A549 (cell line): ENCODE results near the gene CDC5L. TPM values are rescaled to one million over a fixed set of nuclear protein-coding genes. Genes with fewer than 3 reads are reported as not detected.

Source experiments
- ATAC-seq, 2 experiments: fragments of 200-7000 bp in 1 of 2; fragments of >200 bp in 1 of 2; cut with Nextera tagmentation in 1 of 2; cut with Tn5 transposase in 1 of 2; 3 replicates each; pipeline versions ENCODE4 v1.8.0 to v1.9.1; 2018 to 2020; ENCODE audit warnings: mild to moderate bottlenecking in 1 of 2, moderate library complexity in 1 of 2
- CTCF ChIA-PET: fragments of 300-600 bp; sonication (Branson Sonifier 250); formaldehyde crosslinking; extraction: SDS; loops from one replicate; lab custom pipeline; 2021; ENCODE audit warnings: antibody characterized with exemption, inconsistent platforms; lab: Yijun Ruan, JAX
- POLR2A ChIA-PET: fragments of 350-600 bp; formaldehyde crosslinking; extraction: SDS; loops from one replicate; lab custom pipeline; 2021; ENCODE audit warnings: antibody characterized with exemption, inconsistent platforms; lab: Yijun Ruan, JAX
- DNase-seq, 2 experiments: peaks; one replicate each; pipeline versions ENCODE4 v3.0.0 to v3.0.0-alpha.2; 2011 to 2016; ENCODE audit warnings: low read depth in 1 of 2, low spot score in 1 of 2
- FAIRE-seq: peaks from 2 replicates; lab custom pipeline; 2011; peaks lifted over from hg19 to GRCh38; lab: Jason Lieb, UNC
- H3K27ac ChIP-seq, 2 experiments: fragments of >200 bp; sonication (Bioruptor Twin); formaldehyde crosslinking; 3 replicates each; pipeline ENCODE4 v1.5.1; 2016 to 2017
- H3K4me1 ChIP-seq: fragments of >200 bp; sonication (Bioruptor Twin); formaldehyde crosslinking; 3 replicates; pipeline ENCODE4 v1.6.1; 2016
- H3K4me2 ChIP-seq: fragments of >200 bp; sonication (Bioruptor Twin); formaldehyde crosslinking; 3 replicates; pipeline ENCODE4 v1.6.1; 2016
- H3K4me3 ChIP-seq: fragments of >200 bp; sonication (Bioruptor Twin); formaldehyde crosslinking; 3 replicates; pipeline ENCODE4 v1.5.1; 2016
- H3K9me3 ChIP-seq: fragments of >200 bp; sonication (Bioruptor Twin); formaldehyde crosslinking; 3 replicates; pipeline ENCODE4 v1.6.1; 2016
- BHLHE40 ChIP-seq: IDR thresholded peaks from 2 replicates; pipeline ENCODE4 v1.6.1; 2012; ENCODE audit warnings: low read depth, low read length, inconsistent platforms
- CBX8 ChIP-seq: fragments of 200-600 bp; sonication (generic); IDR thresholded peaks from 2 replicates; pipeline ENCODE4 v1.6.1; 2016
- CHD2 ChIP-seq: fragments of 150-350 bp; IDR thresholded peaks from 2 replicates; pipeline ENCODE4 v1.6.1; 2014; ENCODE audit warnings: low read length; ENCODE audit not compliant: partially characterized antibody
- E2F6 ChIP-seq: IDR thresholded peaks from 2 replicates; pipeline ENCODE4 v1.6.1; 2012; ENCODE audit warnings: low read depth, borderline replicate concordance
- EHF ChIP-seq: fragments of 250-450 bp; sonication (Bioruptor Pico); IDR thresholded peaks from 2 replicates; pipeline ENCODE4 v1.5.0; 2020; ENCODE audit warnings: mild to moderate bottlenecking
- EHMT2 ChIP-seq: fragments of 200-600 bp; sonication (generic); IDR thresholded peaks from 2 replicates; pipeline ENCODE4 v1.6.1; 2016; ENCODE audit warnings: antibody characterized with exemption, low read depth, mild to moderate bottlenecking, moderate library complexity
- ESRRA ChIP-seq: fragments of 150-350 bp; IDR thresholded peaks from 2 replicates; pipeline ENCODE4 v1.6.1; 2014; ENCODE audit warnings: mild to moderate bottlenecking, low read length, borderline replicate concordance
- FOSL2 ChIP-seq, 2 experiments: fragments of 450-650 bp in 1 of 2; fragments of >200 bp in 1 of 2; sonication (Bioruptor Twin) in 1 of 2; formaldehyde crosslinking; IDR thresholded peaks; 2 replicates each; pipeline versions ENCODE4 v1.5.0 to v1.6.1; 2016 to 2020; ENCODE audit warnings: mild to moderate bottlenecking in 1 of 2, moderate library complexity in 1 of 2
- FOXS1 ChIP-seq: fragments of 250-450 bp; sonication (Bioruptor Pico); IDR thresholded peaks from 2 replicates; pipeline ENCODE4 v1.5.0; 2020; ENCODE audit warnings: mild to moderate bottlenecking, moderate library complexity
- GATA3 ChIP-seq: IDR thresholded peaks from 2 replicates; pipeline ENCODE4 v1.6.1; 2012; ENCODE audit warnings: borderline replicate concordance
- HES2 ChIP-seq: fragments of >200 bp; sonication (Bioruptor Twin); formaldehyde crosslinking; IDR thresholded peaks from 2 replicates; pipeline ENCODE4 v1.6.1; 2016
- HMGXB4 ChIP-seq: fragments of 250-450 bp; sonication (Bioruptor Pico); IDR thresholded peaks from 2 replicates; pipeline ENCODE4 v1.5.0; 2021; ENCODE audit warnings: mild to moderate bottlenecking, moderate library complexity, borderline replicate concordance
- HOXA7 ChIP-seq: fragments of 250-450 bp; sonication (Bioruptor Pico); IDR thresholded peaks from 2 replicates; pipeline ENCODE4 v1.5.0; 2020; ENCODE audit warnings: mild to moderate bottlenecking, moderate library complexity
- HOXB13 ChIP-seq: fragments of 250-450 bp; sonication (Bioruptor Pico); IDR thresholded peaks from 2 replicates; pipeline ENCODE4 v1.5.0; 2020; ENCODE audit warnings: low read depth, mild to moderate bottlenecking, moderate library complexity
- MAFK ChIP-seq: fragments of 450-650 bp; IDR thresholded peaks from 2 replicates; pipeline ENCODE4 v1.6.1; 2014; ENCODE audit not compliant: partially characterized antibody
- NFE2L2 ChIP-seq: fragments of 150-350 bp; conservative IDR thresholded peaks from 2 replicates; pipeline ENCODE4 v1.6.1; 2014; ENCODE audit warnings: low read length
- NR3C1 ChIP-seq: fragments of >200 bp; sonication (Bioruptor Twin); formaldehyde crosslinking; IDR thresholded peaks from 3 replicates; pipeline ENCODE4 v1.6.1; 2017
- PHF8 ChIP-seq: fragments of 200-600 bp; sonication (generic); IDR thresholded peaks from 2 replicates; pipeline ENCODE4 v1.6.1; 2016; ENCODE audit warnings: low read depth, mild to moderate bottlenecking, antibody characterized with exemption, moderate library complexity, borderline replicate concordance
- POLR2AphosphoS2 ChIP-seq: conservative IDR thresholded peaks from 2 replicates; pipeline ENCODE4 v1.6.1; 2012; ENCODE audit warnings: low read length, improper control_type of control experiment, inconsistent platforms
- RFX5 ChIP-seq: fragments of 450-650 bp; IDR thresholded peaks from 2 replicates; pipeline ENCODE4 v1.7.1; 2014; ENCODE audit warnings: antibody characterized with exemption, mild to moderate bottlenecking, moderate library complexity
- SMC3 ChIP-seq: fragments of >200 bp; sonication (Bioruptor Twin); formaldehyde crosslinking; IDR thresholded peaks from 3 replicates; pipeline ENCODE4 v1.6.1; 2018; ENCODE audit warnings: inconsistent platforms
- SREBF2 ChIP-seq: fragments of 450-650 bp; IDR thresholded peaks from 2 replicates; pipeline ENCODE4 v1.6.1; 2014; ENCODE audit warnings: mild to moderate bottlenecking, moderate library complexity
- ZNF302 ChIP-seq: fragments of 250-450 bp; sonication (Bioruptor Pico); IDR thresholded peaks from 2 replicates; pipeline ENCODE4 v1.9.0; 2021; ENCODE audit warnings: inconsistent platforms, mild to moderate bottlenecking, moderate library complexity
- WGBS: methylation state at CpG from one replicate; pipeline ENCODE4 v1.1.6; 2017; ENCODE audit errors: missing lambda C conversion rate; 5-methylcytosine and 5-hydroxymethylcytosine counted together
- polyA plus RNA-seq, 4 experiments: library from polyadenylated mRNA; depleted of rRNA in 3 of 4; stranded (reverse); fragments of >200 nt; fragmentation: RNase III in 1 of 4; extraction: RNeasy Plus Mini Kit Qiagen cat#74134 plus additional on column Dnase treatment in 1 of 4; gene quantifications; 2 replicates in 3 of 4; 3 replicates in 1 of 4; pipeline ENCODE4 v1.2.3, GENCODE V29; 2011 to 2017

Gene CDC5L
- polyA plus RNA-seq, 2 of the 4 experiments (the other 2 are of a cell fraction): 12.8 to 20.5 TPM

- no peak for TF ChIP-seq HMGXB4 (CRISPR knock-in tag)
Observed at GRCh38 chr6:44415449-44415848, 27.9 kb downstream of the CDC5L start (continued).

- Histone ChIP-seq H3K9me3 (no peaks in the 10 kb centered on the region), H3K4me2 (peak overlapping the region; percentile 56), H3K27ac (no peak overlapping the region), H3K4me1 (peaks cover 17% of the 10 kb centered on the region), H3K4me3 (no peak overlapping the region)
- peak; percentile 54 to 65; a peak in 4 of 6 replicates for ATAC-seq
- TF ChIP-seq SMC3 (no peak), PHF8 (no peak), FOXS1 (CRISPR knock-in tag) (no peak), NR3C1 (no peak), FOSL2 (IDR thresholded peaks at IDR 0.05) (no peak), FOSL2 (CRISPR knock-in tag; IDR thresholded peaks at IDR 0.05) (0 out of 2 replicates have a peak, but pooled peaks have one; percentile 14)
- ChIA-PET CTCF (interaction anchor here (0.9 to 1.2 kb wide), 2 partner anchors 15 to 60 kb away, joined by 3 read pairs; no protein-coding TSS in a partner anchor), POLR2A (no interaction called here)
- WGBS: 90% methylated on average over 1 of the region's 1 CpG
- peak; percentile 4 to 22 for DNase-seq
- FAIRE-seq: no peak
Observed at GRCh38 chr6:44415873-44416502, 28.5 kb downstream of the CDC5L start.

- DNase-seq (no peak), FAIRE-seq (no peak), ATAC-seq (no peak)
- H3K4me2 ChIP-seq: no peak overlapping the region
- peaks cover 7% of the 10 kb centered on the region; the same call in 2 of the 3 replicates for H3K4me1 ChIP-seq
- ChIA-PET CTCF (interaction anchor here (2.3 kb wide), 1 partner anchor 33 kb away, joined by 5 read pairs; no protein-coding TSS in a partner anchor), POLR2A (no interaction called here)
- TF ChIP-seq RFX5 (no peak), FOSL2 (IDR thresholded peaks at IDR 0.05) (no peak), FOSL2 (CRISPR knock-in tag; IDR thresholded peaks at IDR 0.05) (no peak), ESRRA (no peak), HES2 (no peak), MAFK (no peak), HOXA7 (no peak), NR3C1 (no peak), BHLHE40 (no peak), NFE2L2 (no peak)
- H3K9me3 ChIP-seq: no peaks in the 10 kb centered on the region
- 45% methylated on average over 5 of the region's 5 CpGs for WGBS
- H3K27ac ChIP-seq: no peak overlapping the region
- H3K4me3 ChIP-seq: no peak overlapping the region
Observed at GRCh38 chr6:44422531-44422930, 35.0 kb downstream of the CDC5L start.

GRCh38 chr6:44423306-44423705, 35.8 kb downstream of the CDC5L start:
- FAIRE-seq (no peak), ATAC-seq (no peak), DNase-seq (no peak)
- Histone ChIP-seq H3K4me2 (no peak overlapping the region), H3K27ac (no peak overlapping the region), H3K4me1 (peaks cover 7% of the 10 kb centered on the region; the same call in 2 of the 3 replicates), H3K4me3 (no peak overlapping the region), H3K9me3 (no peaks in the 10 kb centered on the region)
- POLR2A ChIA-PET: no interaction called here
- TF ChIP-seq E2F6 (no peak), MAFK (no peak), EHMT2 (no peak), NFE2L2 (no peak), SMC3 (no peak), CHD2 (no peak), GATA3 (no peak), ZNF302 (no peak), POLR2AphosphoS2 (no peak), PHF8 (no peak), HOXB13 (no peak), SREBF2 (no peak), CBX8 (no peak), HES2 (no peak), EHF (CRISPR knock-in tag) (no peak)
- CTCF ChIA-PET: interaction anchor here (2.3 kb wide), 1 partner anchor 32 kb away, joined by 5 read pairs; no protein-coding TSS in a partner anchor
